Activated T-helper 2 cell treated with anti-CD3 and anti-CD28 coated beads, Interferon-gamma antibody, Interleukin-2, Interleukin-4, amounts not matched to agents 10 μg/mL and 5 μg/mL and 100 μg/mL, durations not matched to agents 14 hours and 24 hours and 36 hours (primary cell): ENCODE results near the gene GABRD. TPM values are rescaled to one million over a fixed set of nuclear protein-coding genes. Genes with fewer than 3 reads are reported as not detected.

Source experiments
- DNase-seq: peaks from one replicate; pipeline ENCODE4 v3.0.0; 2021; ENCODE audit warnings: low spot score
- H3K27ac Mint-ChIP-seq: one replicate; pipeline ENCODE4 v1.8.0; 2021; ENCODE audit warnings: mixed read lengths
- H3K27me3 Mint-ChIP-seq: one replicate; pipeline ENCODE4 v1.8.0; 2021; ENCODE audit warnings: low read depth, mixed read lengths
- H3K36me3 Mint-ChIP-seq: one replicate; pipeline ENCODE4 v1.8.0; 2021; ENCODE audit warnings: low read depth, mixed read lengths
- H3K4me1 Mint-ChIP-seq: one replicate; pipeline ENCODE4 v1.8.0; 2021; ENCODE audit warnings: low read depth, mixed read lengths
- H3K4me3 Mint-ChIP-seq: one replicate; pipeline ENCODE4 v1.8.0; 2021; ENCODE audit warnings: low read depth, mild to moderate bottlenecking, moderate library complexity, mixed read lengths
- H3K9me3 Mint-ChIP-seq: one replicate; pipeline ENCODE4 v1.8.0; 2021; ENCODE audit warnings: mixed read lengths
- intact Hi-C: fragments of 100-400 bp; cut with micrococcal nuclease; formaldehyde crosslinking; loops from one replicate; pipeline ENCODE4 v1.15.1; 2023
- total RNA-seq: library from RNA; stranded (reverse); gene quantifications from 2 replicates; pipeline ENCODE4 v1.2.3, GENCODE V29; 2022

GABRD gene
- total RNA-seq, 1 donor from 2014 or later, result not detected

DNA sequence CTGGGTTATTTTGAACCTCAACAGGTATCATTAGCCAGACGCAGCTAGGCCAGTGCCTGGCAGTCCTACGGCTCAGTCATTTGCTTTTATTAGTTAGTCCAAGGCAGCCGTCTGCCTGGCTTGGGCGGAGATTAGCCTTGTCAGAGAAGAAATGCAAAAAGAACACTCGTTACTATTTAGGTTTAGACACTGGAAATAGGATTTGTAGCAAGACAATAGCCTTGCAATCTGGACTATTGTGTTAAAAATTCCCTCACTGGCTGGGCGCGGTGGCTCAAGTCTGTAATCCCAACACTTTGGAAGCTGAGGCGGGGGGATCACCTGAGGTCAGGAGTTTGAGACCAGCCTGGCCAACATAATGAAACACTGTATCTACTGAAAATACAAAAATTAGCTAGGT, 20.1 kb downstream of the GABRD start:
- no peak overlapping the region for H3K27ac Mint-ChIP-seq
- H3K4me1 Mint-ChIP-seq, result no peaks in the 10 kb centered on the region
- H3K27me3 Mint-ChIP-seq, result peaks cover 4% of the 10 kb centered on the region
- no peaks in the 10 kb centered on the region for H3K9me3 Mint-ChIP-seq
- DNase-seq, result no peak
- H3K36me3 Mint-ChIP-seq, result no peaks in the 10 kb centered on the region
- intact Hi-C loops, result no loop called here
- H3K4me3 Mint-ChIP-seq, result no peak overlapping the region

DNA sequence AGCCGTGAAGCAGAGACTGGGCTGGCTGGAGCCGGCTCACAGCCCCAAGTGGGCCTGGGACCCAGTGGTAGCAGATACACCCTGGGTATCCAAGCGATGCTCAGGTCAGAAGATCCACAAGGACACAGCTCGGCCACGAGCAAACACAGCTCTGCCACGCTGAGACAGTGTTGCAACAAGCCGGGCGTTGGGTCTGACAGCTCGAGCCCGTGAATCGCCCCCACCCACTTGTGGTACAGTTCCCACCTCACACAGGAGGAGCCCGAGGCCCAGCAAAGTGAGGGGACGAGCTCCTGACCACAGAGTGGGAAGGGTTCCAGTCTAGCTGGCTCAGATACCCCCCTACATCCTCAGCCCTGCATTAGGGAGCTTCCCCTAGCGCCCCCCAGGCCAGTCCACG, 22.2 kb downstream of the GABRD start:
- H3K4me3 Mint-ChIP-seq, result no peak overlapping the region
- intact Hi-C loops, result no loop called here
- H3K27me3 Mint-ChIP-seq, result peaks cover 10% of the 10 kb centered on the region
- H3K9me3 Mint-ChIP-seq, result no peaks in the 10 kb centered on the region
- H3K36me3 Mint-ChIP-seq, result no peaks in the 10 kb centered on the region
- H3K4me1 Mint-ChIP-seq, result peaks cover 4% of the 10 kb centered on the region
- DNase-seq, result no peak
- no peak overlapping the region for H3K27ac Mint-ChIP-seq

DNA sequence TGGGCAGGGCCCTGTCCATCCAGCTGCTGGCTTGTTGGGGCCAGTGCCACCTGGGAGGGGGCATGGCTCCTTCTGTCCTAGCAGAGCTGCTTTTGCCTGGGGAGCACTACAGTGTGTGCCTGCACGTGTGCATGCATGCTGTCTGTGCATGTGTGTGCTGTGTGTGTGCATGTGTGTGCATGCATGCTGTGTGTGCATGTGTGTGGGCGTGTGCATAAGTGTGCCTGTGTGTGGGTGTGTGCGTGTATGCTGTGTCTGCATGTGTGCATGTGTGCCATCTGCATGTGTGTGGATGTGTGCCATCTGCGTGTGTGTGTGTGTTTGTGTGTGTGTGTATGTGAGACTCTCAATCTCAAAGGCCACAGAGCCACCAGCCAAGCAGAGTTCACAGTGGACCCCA, 22.7 kb downstream of the GABRD start:
- Mint-ChIP-seq H3K27me3 (peaks cover 10% of the 10 kb centered on the region), H3K27ac (no peak overlapping the region)

DNA sequence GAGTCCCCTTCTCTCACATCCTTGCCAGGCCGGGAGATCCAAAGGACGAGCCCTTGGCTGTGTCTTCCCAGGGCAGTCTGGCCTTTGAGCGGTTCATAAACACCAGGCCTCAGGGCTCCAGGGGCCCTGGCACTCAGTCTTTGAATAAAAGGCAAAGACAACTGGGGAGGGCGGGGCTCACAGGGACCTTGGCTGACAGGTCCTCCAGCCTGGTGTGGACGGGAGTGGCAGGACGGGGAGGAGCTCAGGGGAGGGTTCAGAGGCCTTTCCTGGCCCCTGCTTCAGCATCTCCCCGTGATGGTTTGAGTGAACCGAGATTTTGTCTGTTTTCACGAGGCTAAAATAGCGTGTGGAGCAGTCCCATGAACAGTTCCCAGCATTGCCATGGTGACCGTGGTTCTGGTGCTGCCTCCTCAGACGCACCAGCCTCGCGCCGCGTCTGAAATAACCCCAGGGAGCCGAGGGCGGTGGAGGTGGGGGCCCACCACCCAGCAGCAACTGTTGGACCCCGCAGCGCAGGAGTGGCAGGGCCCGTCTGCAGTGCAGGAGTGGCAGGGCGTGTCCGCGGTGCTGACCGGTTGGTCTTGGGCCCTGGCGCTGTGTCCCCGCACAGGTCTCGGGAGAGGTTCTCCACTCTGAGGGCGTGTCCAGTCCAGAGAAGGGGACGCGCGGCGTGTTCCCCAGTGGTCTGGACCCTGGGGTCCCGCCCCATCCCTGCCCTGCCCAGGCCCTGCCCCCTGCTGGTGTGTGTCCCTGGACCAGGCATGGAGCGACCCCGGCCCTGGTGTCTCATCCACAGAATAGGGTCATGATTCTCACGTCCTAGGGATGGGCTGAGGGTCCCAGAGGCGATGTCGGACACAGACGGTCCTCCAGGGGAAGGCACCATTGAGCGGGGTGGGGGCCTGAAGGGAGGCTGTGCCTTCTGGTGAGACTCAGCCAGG, 24.0 kb downstream of the GABRD start:
- Mint-ChIP-seq H3K4me3 (no peak overlapping the region), H3K36me3 (no peaks in the 10 kb centered on the region), H3K27me3 (peaks cover 13% of the 10 kb centered on the region), H3K4me1 (peaks cover 4% of the 10 kb centered on the region), H3K9me3 (no peaks in the 10 kb centered on the region), H3K27ac (no peak overlapping the region)
- DNase-seq, result no peak
- intact Hi-C loops, result no loop called here

More for the DNA sequence above, 22.7 kb downstream of the GABRD start:
- no peak for DNase-seq
- intact Hi-C loops, result no loop called here
- Mint-ChIP-seq H3K9me3 (no peaks in the 10 kb centered on the region), H3K4me1 (peaks cover 4% of the 10 kb centered on the region), H3K36me3 (no peaks in the 10 kb centered on the region), H3K4me3 (no peak overlapping the region)

DNA sequence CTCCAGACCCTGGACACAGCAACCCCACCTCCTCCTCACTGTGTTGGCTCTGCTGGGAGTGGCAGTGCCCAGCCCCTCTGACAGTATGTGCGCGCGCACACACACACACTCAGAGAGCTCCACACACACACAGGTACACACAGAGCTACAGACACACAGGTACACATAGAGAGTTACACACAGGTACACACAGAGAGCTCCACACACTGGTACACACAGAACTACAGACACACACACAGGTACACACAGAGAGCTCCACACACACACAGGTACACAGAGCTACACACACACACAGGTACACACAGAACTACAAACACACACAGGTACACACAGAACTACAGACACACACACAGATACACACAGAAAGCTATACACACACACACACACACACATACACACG, 24.7 kb downstream of the GABRD start:
- peaks cover 21% of the 10 kb centered on the region for H3K27me3 Mint-ChIP-seq
- intact Hi-C loops, result loop anchor here (2.0 kb wide), 1 partner anchor 83 kb away; no protein-coding TSS in a partner anchor
- no peak for DNase-seq
- H3K9me3 Mint-ChIP-seq, result no peaks in the 10 kb centered on the region
- no peak overlapping the region for H3K4me3 Mint-ChIP-seq
- peaks cover 4% of the 10 kb centered on the region for H3K4me1 Mint-ChIP-seq
- H3K36me3 Mint-ChIP-seq, result no peaks in the 10 kb centered on the region
- H3K27ac Mint-ChIP-seq, result no peak overlapping the region

DNA sequence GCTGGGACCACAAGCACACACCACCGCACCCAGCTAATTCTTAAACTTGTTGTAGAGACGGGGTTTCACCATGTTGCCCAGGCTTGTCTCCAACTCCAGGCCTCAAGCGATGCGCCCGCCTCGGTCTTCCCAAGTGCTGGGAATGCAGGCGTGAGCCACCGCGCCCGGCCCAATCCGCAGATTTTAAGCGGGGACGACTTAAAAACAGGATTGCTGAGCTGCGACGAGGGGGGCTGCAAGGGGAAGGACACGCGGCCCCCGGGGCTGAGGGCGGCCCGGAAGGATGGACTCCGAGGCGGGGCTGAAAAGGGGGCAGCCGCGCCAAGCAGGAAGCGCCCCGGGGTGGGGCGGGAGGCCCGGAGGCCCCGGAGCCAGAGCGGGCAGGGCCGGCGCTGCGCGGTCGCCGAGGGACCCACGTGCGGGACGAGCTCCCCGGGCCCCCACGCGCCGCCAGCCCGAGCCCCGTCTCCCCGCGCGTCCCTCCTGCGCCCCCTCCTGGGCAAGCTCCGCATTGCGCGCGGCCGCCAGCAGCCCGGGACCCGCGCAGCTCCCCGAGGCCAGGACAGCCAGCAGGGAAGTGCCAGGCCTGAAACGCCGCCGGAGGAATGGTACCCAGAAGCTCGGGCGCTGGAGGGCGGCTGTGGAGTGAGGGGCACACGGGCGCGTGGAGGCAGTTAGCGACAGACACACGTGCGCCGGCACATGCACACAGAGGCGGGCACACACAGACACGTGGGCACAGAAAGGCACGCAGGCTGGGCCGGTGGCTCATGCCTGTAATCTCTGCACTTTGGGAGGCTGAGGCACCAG, 25.6 kb downstream of the GABRD start:
- no peaks in the 10 kb centered on the region for H3K9me3 Mint-ChIP-seq
- H3K36me3 Mint-ChIP-seq, result no peaks in the 10 kb centered on the region
- H3K27me3 Mint-ChIP-seq, result peaks cover 29% of the 10 kb centered on the region
- H3K4me1 Mint-ChIP-seq, result peaks cover 10% of the 10 kb centered on the region
- no peak overlapping the region for H3K27ac Mint-ChIP-seq
- intact Hi-C loops, result loop anchor here (2.0 to 5.0 kb wide), 2 partner anchors 84 to 102 kb away; no protein-coding TSS in a partner anchor
- peak; percentile 61 for DNase-seq
- no peak overlapping the region for H3K4me3 Mint-ChIP-seq

DNA sequence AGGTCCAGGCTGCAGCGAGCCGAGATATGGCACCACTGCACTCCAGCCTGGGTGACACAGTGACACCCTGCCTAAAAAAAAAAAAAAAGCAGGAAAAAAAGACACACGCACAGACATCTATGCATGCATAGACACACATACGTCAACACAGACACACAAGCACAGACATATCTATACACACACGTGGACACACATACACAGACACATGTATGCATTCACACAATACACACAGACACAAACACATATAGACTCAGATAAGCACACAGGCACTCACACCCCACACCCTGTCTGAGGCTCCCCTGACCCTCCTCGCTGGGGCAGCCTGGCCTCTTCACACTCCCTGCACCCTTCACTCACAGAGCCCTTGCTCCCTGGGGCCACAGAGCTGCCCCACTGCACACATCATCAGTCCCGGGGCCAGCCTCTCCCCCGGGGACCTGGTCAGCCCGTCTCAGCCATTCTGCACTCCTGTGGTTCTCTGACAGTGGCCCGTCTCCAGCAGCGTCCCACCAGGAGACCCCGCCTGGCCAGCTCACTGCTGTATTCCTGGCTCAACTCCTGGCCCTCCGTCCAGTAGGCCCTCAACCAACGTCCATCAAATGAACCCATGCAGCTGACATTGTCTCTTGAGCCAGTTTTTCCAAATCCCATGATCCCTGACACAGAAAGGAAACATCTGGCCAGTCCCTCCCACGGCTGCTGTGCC, 26.5 kb downstream of the GABRD start:
- no peaks in the 10 kb centered on the region for H3K9me3 Mint-ChIP-seq
- no peak overlapping the region for H3K27ac Mint-ChIP-seq
- no peak overlapping the region for H3K4me3 Mint-ChIP-seq
- peaks cover 29% of the 10 kb centered on the region for H3K27me3 Mint-ChIP-seq
- peaks cover 10% of the 10 kb centered on the region for H3K4me1 Mint-ChIP-seq
- no peak for DNase-seq
- H3K36me3 Mint-ChIP-seq, result no peaks in the 10 kb centered on the region
- intact Hi-C loops, result loop anchor here (2.0 to 5.0 kb wide), 2 partner anchors 85 to 103 kb away; no protein-coding TSS in a partner anchor

DNA sequence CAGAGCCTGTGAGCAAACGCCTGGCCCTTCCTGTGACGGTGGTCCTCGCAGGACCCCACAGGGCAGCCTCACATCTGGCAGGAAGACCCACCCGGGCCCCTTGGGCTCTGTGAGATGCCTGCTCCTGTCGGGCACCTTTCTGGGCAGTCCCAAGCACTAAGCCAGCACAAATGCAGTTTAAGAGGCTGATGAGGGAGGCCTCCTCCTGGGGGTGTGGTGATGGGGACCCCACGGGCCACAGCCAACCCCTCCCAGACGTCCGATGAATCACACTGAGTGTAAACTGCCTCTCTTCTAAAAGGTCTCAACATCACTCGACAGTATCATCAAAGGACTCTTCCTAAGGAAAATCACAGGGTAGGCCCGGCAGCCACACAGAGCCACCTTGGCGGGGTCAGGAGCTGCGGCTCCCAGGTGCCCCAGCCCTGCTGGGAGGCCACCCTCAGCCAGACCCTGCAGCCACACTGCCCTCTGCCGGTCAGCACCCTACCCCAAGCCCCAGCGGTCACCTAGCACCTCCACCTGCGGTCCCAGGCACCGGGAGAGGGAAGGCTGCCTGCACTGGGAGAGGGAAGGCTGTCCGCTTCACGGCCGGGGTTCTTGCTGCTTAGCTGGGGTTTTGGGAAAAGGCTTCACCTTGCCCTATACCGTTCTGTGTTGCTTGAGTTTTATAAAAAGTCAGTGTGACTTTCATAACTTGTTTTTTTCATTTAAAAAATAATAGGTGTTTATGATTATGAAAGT, 27.2 kb downstream of the GABRD start:
- Mint-ChIP-seq H3K27me3 (peaks cover 29% of the 10 kb centered on the region), H3K4me1 (peaks cover 10% of the 10 kb centered on the region), H3K36me3 (no peaks in the 10 kb centered on the region), H3K27ac (no peak overlapping the region), H3K9me3 (no peaks in the 10 kb centered on the region), H3K4me3 (no peak overlapping the region)
- intact Hi-C loops, result loop anchor here (5.0 kb wide), 1 partner anchor 104 kb away; no protein-coding TSS in a partner anchor
- peak; percentile 28 for DNase-seq

DNA sequence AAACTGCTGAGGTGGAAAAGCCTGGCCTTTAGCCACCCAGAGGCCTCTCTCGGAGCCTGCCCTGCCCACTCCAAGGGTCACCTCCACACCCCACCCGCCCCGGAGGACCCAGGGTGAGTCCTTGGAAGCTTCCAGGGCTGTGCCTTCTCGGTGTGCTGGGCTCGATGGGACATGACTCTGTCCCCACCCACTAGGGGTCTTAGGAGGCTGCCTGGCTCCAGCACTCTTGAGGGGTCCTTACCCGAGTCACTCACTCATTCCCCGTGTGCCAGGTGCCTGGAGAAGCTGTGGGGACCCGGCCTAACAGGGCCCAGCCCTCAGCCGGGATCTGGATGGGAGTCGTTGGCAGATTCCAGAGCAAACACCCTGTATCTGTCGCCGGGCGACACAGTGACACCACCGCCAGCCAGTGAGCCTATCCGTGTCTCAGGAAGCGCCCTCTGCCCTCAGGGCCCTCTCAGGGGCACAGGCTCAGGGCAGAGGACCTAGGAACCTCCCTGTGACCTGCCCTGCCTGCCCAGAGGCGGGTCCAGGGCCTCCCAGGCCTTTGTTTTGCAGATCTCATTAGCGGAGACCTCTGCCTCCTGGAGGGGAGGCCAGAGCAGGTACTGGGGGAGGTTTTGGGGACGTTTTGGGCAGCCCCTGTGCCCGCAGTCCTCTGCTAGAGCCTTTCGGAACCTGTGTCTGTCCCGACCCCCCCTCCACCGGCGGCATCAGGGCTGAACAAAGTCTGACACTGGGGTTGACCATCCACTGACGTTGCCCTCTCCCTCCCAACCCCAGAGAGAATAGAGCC, 28.0 kb downstream of the GABRD start:
- no peak overlapping the region for H3K4me3 Mint-ChIP-seq
- intact Hi-C loops, result loop anchor here (5.0 kb wide), 1 partner anchor 105 kb away; no protein-coding TSS in a partner anchor
- H3K27me3 Mint-ChIP-seq, result peaks cover 29% of the 10 kb centered on the region
- no peak overlapping the region for H3K27ac Mint-ChIP-seq
- DNase-seq, result no peak
- peaks cover 10% of the 10 kb centered on the region for H3K4me1 Mint-ChIP-seq
- no peaks in the 10 kb centered on the region for H3K9me3 Mint-ChIP-seq
- no peaks in the 10 kb centered on the region for H3K36me3 Mint-ChIP-seq

DNA sequence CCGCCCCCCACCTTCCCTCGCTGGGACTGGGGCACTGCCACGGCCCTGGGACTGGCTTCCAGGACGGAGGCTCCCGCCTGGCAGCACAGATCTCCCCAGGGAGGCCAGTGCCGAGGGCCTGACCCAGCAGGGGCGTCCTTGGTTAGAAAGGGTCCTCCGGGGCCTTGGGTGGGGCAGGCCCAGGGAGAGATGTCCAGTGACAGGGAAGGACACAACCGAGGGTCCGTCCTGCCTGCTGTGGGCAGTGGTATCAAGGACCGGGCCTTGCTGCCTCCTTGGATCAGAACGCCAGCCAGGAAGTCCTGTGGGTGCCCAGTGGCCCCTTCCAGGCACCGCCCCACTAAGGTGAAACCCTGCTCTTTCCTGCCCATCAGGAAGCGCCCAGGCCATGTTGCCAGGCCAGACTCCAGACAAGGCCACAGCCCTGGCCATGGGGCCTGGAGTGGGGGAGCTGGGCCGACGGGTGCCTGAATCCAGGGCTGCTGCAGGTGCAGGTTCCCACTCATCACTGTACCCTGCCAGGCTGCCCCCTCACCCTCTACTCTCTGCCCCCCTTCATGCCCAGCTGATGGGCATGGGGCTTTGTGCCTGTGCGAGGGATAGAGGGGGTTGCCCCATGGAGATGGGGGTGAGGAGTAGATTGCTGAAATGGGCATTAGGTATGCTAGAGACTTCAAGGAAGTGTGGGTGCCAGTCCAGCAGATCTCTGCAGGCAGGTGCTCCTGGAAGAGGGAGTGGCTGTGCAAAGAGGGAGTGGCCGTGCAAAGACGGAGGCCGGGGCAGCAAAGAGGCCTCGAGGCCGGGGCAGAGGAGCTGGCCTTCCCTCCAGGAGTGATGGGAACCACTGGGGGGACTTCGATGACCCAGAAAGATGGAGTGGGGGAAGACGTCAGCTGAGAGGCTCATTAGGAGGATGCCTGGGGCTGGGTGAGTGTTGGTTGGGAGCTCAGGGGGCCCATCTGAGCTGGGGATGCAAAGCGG, 28.9 kb downstream of the GABRD start:
- peak overlapping the region; percentile 58 for H3K4me3 Mint-ChIP-seq

More for the DNA sequence above, 28.9 kb downstream of the GABRD start:
- Mint-ChIP-seq H3K27me3 (peaks cover 33% of the 10 kb centered on the region), H3K36me3 (no peaks in the 10 kb centered on the region), H3K9me3 (no peaks in the 10 kb centered on the region), H3K27ac (no peak overlapping the region), H3K4me1 (peaks cover 10% of the 10 kb centered on the region)
- no peak for DNase-seq
- intact Hi-C loops, result loop anchor here (5.0 kb wide), 1 partner anchor 106 kb away; no protein-coding TSS in a partner anchor
